Upper lobe of left lung (tissue), 4 donors: Measurements from ENCODE around the gene KATNB1.

ENCODE experiments used
- EP300 ChIP-seq, 4 donors: sonication (generic); formaldehyde crosslinking; IDR thresholded peaks; one replicate each; pipeline ENCODE4 v1.5.1; 2017; ENCODE audit warnings: antibody characterized with exemption in 4 of 4, control low read depth in 2 of 4
- POLR2A ChIP-seq, 4 donors: fragments of 450-650 bp; IDR thresholded peaks; one replicate each; pipeline ENCODE4 v1.5.1; 2016 to 2017; ENCODE audit warnings: antibody characterized with exemption in 4 of 4, mild to moderate bottlenecking in 2 of 4
- POLR2AphosphoS5 ChIP-seq, 2 donors: sonication (generic); formaldehyde crosslinking; IDR thresholded peaks; one replicate each; pipeline ENCODE4 v1.5.1; 2017; ENCODE audit warnings: antibody characterized with exemption in 2 of 2
- TF ChIP-seq, protein P1 (sequence below), 6 experiments: fragments of 450-650 bp in 4 of 6; fragments of 200-600 bp in 2 of 6; sonication (generic) in 2 of 6; IDR thresholded peaks; one replicate each; pipeline ENCODE4 v1.5.1; 2016 to 2019; ENCODE audit warnings: antibody characterized with exemption in 6 of 6

- no peak for TF ChIP-seq EP300 (IDR thresholded peaks at IDR 0.05)
- TF ChIP-seq, protein P1, sequence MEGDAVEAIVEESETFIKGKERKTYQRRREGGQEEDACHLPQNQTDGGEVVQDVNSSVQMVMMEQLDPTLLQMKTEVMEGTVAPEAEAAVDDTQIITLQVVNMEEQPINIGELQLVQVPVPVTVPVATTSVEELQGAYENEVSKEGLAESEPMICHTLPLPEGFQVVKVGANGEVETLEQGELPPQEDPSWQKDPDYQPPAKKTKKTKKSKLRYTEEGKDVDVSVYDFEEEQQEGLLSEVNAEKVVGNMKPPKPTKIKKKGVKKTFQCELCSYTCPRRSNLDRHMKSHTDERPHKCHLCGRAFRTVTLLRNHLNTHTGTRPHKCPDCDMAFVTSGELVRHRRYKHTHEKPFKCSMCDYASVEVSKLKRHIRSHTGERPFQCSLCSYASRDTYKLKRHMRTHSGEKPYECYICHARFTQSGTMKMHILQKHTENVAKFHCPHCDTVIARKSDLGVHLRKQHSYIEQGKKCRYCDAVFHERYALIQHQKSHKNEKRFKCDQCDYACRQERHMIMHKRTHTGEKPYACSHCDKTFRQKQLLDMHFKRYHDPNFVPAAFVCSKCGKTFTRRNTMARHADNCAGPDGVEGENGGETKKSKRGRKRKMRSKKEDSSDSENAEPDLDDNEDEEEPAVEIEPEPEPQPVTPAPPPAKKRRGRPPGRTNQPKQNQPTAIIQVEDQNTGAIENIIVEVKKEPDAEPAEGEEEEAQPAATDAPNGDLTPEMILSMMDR (IDR thresholded peaks at IDR 0.05): no peak
- TF ChIP-seq POLR2A (IDR thresholded peaks at IDR 0.05): no peak
- no peak for TF ChIP-seq POLR2AphosphoS5 (IDR thresholded peaks at IDR 0.05)
These were observed 27.9 kb downstream of the KATNB1 start for GRCh38 chr16:57763285-57764005.
